Activated gamma-delta T cell treated with Interleukin-2 at 50 U/mL for 16 hours (primary cell): ENCODE results near the gene MAGEB17.
"Not testable (repeated sequence)": the region's sequence is repeated elsewhere in the genome, so short reads cannot be mapped to it uniquely, and the experiment has no call there.

Source experiments
- DNase-seq: peaks from one replicate; pipeline ENCODE4 v3.0.0-alpha.2; 2020

The MAGEB17 gene

GRCh38 chrX:16167181-16167580, at the start of gene MAGEB17:
TSS of gene MAGEB17 (plus strand) at chrX:16167481. CDS start at chrX:16170383, 2,902 bp downstream.
- DNase-seq: no peak

- no peak for DNase-seq
Observed at GRCh38 chrX:16119353-16120220, 47.7 kb upstream of the MAGEB17 start.

GRCh38 chrX:16120431-16120830, 46.9 kb upstream of the MAGEB17 start:
- no peak for DNase-seq

- peak; percentile 50 for DNase-seq
Observed at GRCh38 chrX:16123222-16123786, 44.0 kb upstream of the MAGEB17 start, which contains the start of gene GRPR. TSS of gene GRPR (plus strand) at chrX:16123565. CDS start at chrX:16123954, 389 bp downstream.

- no peak for DNase-seq
Observed at GRCh38 chrX:16124201-16124600, 43.1 kb upstream of the MAGEB17 start.

GRCh38 chrX:16125520-16126149, 41.6 kb upstream of the MAGEB17 start:
- no peak for DNase-seq

- no peak for DNase-seq
Observed at GRCh38 chrX:16130707-16131106, 36.6 kb upstream of the MAGEB17 start.

- DNase-seq: no peak
Observed at GRCh38 chrX:16134936-16135335, 32.3 kb upstream of the MAGEB17 start.

- DNase-seq: no peak
Observed at GRCh38 chrX:16136080-16136479, 31.2 kb upstream of the MAGEB17 start.

GRCh38 chrX:16137416-16138107, 29.7 kb upstream of the MAGEB17 start:
- DNase-seq: no peak

- no peak for DNase-seq
Observed at GRCh38 chrX:16138108-16138427, 29.2 kb upstream of the MAGEB17 start.

GRCh38 chrX:16140448-16140847, 26.8 kb upstream of the MAGEB17 start:
- no peak for DNase-seq

- DNase-seq: no peak
Observed at GRCh38 chrX:16140983-16141382, 26.3 kb upstream of the MAGEB17 start.

GRCh38 chrX:16141422-16142245, 25.6 kb upstream of the MAGEB17 start:
- DNase-seq: no peak

- DNase-seq: no peak
Observed at GRCh38 chrX:16142246-16142558, 25.1 kb upstream of the MAGEB17 start.

GRCh38 chrX:16143968-16144367, 23.3 kb upstream of the MAGEB17 start:
- no peak for DNase-seq

- no peak for DNase-seq
Observed at GRCh38 chrX:16144420-16144819, 22.9 kb upstream of the MAGEB17 start.

- DNase-seq: not testable (repeated sequence)
Observed at GRCh38 chrX:16145093-16145492, 22.2 kb upstream of the MAGEB17 start.

GRCh38 chrX:16145656-16146055, 21.6 kb upstream of the MAGEB17 start:
- DNase-seq: no peak

- DNase-seq: no peak
Observed at GRCh38 chrX:16148896-16149295, 18.4 kb upstream of the MAGEB17 start.

- DNase-seq: no peak
Observed at GRCh38 chrX:16155581-16156096, 11.6 kb upstream of the MAGEB17 start.

- no peak for DNase-seq
Observed at GRCh38 chrX:16156692-16157331, 10.5 kb upstream of the MAGEB17 start.
